ENCODE data around the gene PANK2.

PANK2 gene

DNA sequence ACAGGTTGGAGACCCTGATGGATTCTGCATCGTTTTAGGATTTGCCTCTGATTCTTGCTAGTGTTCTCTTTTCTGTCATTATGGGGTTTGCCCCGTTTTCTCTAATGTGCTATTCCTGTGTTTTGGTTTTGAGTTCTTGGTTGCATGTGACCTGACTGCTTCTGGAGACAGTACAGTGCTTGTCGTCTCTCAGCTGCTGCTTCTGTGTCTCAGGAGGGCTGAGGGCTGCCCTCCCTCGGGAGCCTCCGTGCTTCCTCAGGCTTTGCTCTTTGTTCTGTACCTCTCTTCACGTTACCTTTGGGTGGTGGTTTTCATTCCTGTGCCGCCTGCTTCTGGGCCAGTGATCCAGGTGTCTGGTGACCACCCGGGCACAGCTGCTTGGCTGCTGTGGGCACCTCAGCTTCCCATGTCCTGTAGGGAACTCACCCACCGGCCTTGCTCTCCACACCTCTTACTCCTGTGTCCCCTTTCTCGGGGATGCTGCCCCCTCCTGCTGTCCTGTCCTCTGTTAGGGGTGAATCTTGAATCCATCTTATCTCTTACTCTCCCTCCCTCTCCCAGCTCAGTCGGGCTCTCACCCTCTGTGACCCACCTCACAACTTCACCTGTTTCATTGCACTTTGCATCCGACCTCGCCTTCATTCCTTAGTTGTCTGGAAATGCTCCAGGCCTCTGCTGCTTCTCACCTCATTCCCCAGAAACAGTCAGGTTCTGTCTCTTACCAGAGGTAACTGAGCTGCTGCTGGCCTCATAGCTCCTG, 33.2 kb downstream of the PANK2 start:
- DNase-seq (no peak), ATAC-seq (ENCODE audit: insufficient read depth, low read depth) (no peak)
- H3K9ac ChIP-seq (ENCODE audit: low read depth, low read length) = no peak overlapping the region
- no peak overlapping the region for H3K27ac ChIP-seq (ENCODE audit: low read length)
- no peaks in the 10 kb centered on the region for H3K27me3 ChIP-seq (ENCODE audit: insufficient read depth, low read length, poor library complexity)
- no peak overlapping the region for H3K4me3 ChIP-seq (ENCODE audit: low read depth in 1 of 2, low read length in 2 of 2)
- no peak overlapping the region for H2AFZ ChIP-seq (ENCODE audit: low read depth, low read length)
- H3K4me1 ChIP-seq (ENCODE audit: insufficient read depth, low read length) = no peaks in the 10 kb centered on the region
- no peak for TF ChIP-seq EZH2 (IDR thresholded peaks at IDR 0.05; ENCODE audit: borderline replicate concordance, low read depth, low read length, severe bottlenecking)
- TF ChIP-seq, protein P1, sequence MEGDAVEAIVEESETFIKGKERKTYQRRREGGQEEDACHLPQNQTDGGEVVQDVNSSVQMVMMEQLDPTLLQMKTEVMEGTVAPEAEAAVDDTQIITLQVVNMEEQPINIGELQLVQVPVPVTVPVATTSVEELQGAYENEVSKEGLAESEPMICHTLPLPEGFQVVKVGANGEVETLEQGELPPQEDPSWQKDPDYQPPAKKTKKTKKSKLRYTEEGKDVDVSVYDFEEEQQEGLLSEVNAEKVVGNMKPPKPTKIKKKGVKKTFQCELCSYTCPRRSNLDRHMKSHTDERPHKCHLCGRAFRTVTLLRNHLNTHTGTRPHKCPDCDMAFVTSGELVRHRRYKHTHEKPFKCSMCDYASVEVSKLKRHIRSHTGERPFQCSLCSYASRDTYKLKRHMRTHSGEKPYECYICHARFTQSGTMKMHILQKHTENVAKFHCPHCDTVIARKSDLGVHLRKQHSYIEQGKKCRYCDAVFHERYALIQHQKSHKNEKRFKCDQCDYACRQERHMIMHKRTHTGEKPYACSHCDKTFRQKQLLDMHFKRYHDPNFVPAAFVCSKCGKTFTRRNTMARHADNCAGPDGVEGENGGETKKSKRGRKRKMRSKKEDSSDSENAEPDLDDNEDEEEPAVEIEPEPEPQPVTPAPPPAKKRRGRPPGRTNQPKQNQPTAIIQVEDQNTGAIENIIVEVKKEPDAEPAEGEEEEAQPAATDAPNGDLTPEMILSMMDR (IDR thresholded peaks at IDR 0.05; ENCODE audit: borderline replicate concordance, extremely low read depth, low read length, poor library complexity, severe bottlenecking) = no peak
- H3K4me2 ChIP-seq (ENCODE audit: insufficient read depth, low read length) = no peak overlapping the region
- no peaks in the 10 kb centered on the region for H3K9me3 ChIP-seq (ENCODE audit: insufficient read depth, low read length, severe bottlenecking)
- H4K20me1 ChIP-seq (ENCODE audit: insufficient read depth, low read length) = peaks cover 45% of the 10 kb centered on the region
- peaks cover 94% of the 10 kb centered on the region for H3K36me3 ChIP-seq (ENCODE audit: insufficient read depth, low read length)
- H3K79me2 ChIP-seq (ENCODE audit: insufficient read depth, low read length) = peaks cover 63% of the 10 kb centered on the region

GRCh38 chr20:3922983-3923339, 33.8 kb downstream of the PANK2 start:
- Histone ChIP-seq H3K9ac (ENCODE audit: low read depth, low read length) (no peak overlapping the region), H3K4me3 (ENCODE audit: low read depth in 1 of 2, low read length in 2 of 2) (no peak overlapping the region), H3K4me2 (ENCODE audit: insufficient read depth, low read length) (no peak overlapping the region), H3K36me3 (ENCODE audit: insufficient read depth, low read length) (peaks cover 96% of the 10 kb centered on the region), H3K9me3 (ENCODE audit: insufficient read depth, low read length, severe bottlenecking) (no peaks in the 10 kb centered on the region), H3K79me2 (ENCODE audit: insufficient read depth, low read length) (peaks cover 59% of the 10 kb centered on the region), H3K27me3 (ENCODE audit: insufficient read depth, low read length, poor library complexity) (no peaks in the 10 kb centered on the region), H3K27ac (ENCODE audit: low read length) (no peak overlapping the region), H3K4me1 (ENCODE audit: insufficient read depth, low read length) (no peaks in the 10 kb centered on the region), H4K20me1 (ENCODE audit: insufficient read depth, low read length) (peaks cover 45% of the 10 kb centered on the region), H2AFZ (ENCODE audit: low read depth, low read length) (no peak overlapping the region)
- TF ChIP-seq EZH2 (IDR thresholded peaks at IDR 0.05; ENCODE audit: borderline replicate concordance, low read depth, low read length, severe bottlenecking) = no peak
- TF ChIP-seq, protein P1 (IDR thresholded peaks at IDR 0.05; ENCODE audit: borderline replicate concordance, extremely low read depth, low read length, poor library complexity, severe bottlenecking) = no peak
- DNase-seq (no peak), ATAC-seq (ENCODE audit: insufficient read depth, low read depth) (no peak)

DNA sequence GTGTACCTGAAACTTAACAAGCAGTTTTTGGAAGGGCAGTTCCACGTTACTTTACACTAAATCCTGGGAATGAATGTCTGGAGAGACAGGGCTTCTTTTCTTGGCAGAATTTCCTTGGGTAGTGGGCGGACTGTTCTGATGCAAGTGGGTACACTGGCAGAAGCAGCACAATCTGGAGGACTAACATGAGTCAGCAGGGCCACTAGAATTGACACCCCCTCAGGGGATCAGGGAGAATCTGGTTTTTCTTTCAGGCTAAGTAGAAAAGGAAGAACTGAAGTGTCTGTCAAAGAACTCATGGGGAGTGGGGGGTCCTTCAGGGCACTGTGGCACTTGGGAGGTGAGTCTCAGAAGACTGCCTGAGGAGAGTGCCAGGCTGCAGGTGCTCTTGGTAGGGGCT, 34.6 kb downstream of the PANK2 start:
- Histone ChIP-seq H3K4me3 (ENCODE audit: low read depth in 1 of 2, low read length in 2 of 2) (no peak overlapping the region), H3K36me3 (ENCODE audit: insufficient read depth, low read length) (peaks cover 90% of the 10 kb centered on the region), H3K27ac (ENCODE audit: low read length) (no peak overlapping the region), H3K27me3 (ENCODE audit: insufficient read depth, low read length, poor library complexity) (no peaks in the 10 kb centered on the region), H3K9me3 (ENCODE audit: insufficient read depth, low read length, severe bottlenecking) (no peaks in the 10 kb centered on the region), H4K20me1 (ENCODE audit: insufficient read depth, low read length) (peaks cover 39% of the 10 kb centered on the region), H3K9ac (ENCODE audit: low read depth, low read length) (no peak overlapping the region), H2AFZ (ENCODE audit: low read depth, low read length) (no peak overlapping the region), H3K4me2 (ENCODE audit: insufficient read depth, low read length) (no peak overlapping the region), H3K79me2 (ENCODE audit: insufficient read depth, low read length) (peaks cover 50% of the 10 kb centered on the region), H3K4me1 (ENCODE audit: insufficient read depth, low read length) (no peaks in the 10 kb centered on the region)
- TF ChIP-seq, protein P1 (IDR thresholded peaks at IDR 0.05; ENCODE audit: borderline replicate concordance, extremely low read depth, low read length, poor library complexity, severe bottlenecking) = no peak
- no peak for TF ChIP-seq EZH2 (IDR thresholded peaks at IDR 0.05; ENCODE audit: borderline replicate concordance, low read depth, low read length, severe bottlenecking)
- ATAC-seq (ENCODE audit: insufficient read depth, low read depth) (no peak), DNase-seq (no peak)
